ENCODE data around the gene CLCN6.

GRCh38 chr1:11878081-11878890 is 72.3 kb downstream of the CLCN6 start:
- TF ChIP-seq EZH2 (IDR thresholded peaks at IDR 0.05; ENCODE audit: low read length), result no peak
- no peak for TF ChIP-seq CTCF (optimal IDR thresholded peaks at IDR 0.05 in 1 of 3, IDR thresholded peaks at IDR 0.05 in 1 of 3, conservative IDR thresholded peaks at IDR 0.05 in 1 of 3; ENCODE audit: extremely low read depth in 1 of 3, insufficient read depth in 2 of 3, low read length in 3 of 3)

Measured in keratinocyte (primary cell).